Measurements from ENCODE around the gene FLNB.

FLNB gene

DNA sequence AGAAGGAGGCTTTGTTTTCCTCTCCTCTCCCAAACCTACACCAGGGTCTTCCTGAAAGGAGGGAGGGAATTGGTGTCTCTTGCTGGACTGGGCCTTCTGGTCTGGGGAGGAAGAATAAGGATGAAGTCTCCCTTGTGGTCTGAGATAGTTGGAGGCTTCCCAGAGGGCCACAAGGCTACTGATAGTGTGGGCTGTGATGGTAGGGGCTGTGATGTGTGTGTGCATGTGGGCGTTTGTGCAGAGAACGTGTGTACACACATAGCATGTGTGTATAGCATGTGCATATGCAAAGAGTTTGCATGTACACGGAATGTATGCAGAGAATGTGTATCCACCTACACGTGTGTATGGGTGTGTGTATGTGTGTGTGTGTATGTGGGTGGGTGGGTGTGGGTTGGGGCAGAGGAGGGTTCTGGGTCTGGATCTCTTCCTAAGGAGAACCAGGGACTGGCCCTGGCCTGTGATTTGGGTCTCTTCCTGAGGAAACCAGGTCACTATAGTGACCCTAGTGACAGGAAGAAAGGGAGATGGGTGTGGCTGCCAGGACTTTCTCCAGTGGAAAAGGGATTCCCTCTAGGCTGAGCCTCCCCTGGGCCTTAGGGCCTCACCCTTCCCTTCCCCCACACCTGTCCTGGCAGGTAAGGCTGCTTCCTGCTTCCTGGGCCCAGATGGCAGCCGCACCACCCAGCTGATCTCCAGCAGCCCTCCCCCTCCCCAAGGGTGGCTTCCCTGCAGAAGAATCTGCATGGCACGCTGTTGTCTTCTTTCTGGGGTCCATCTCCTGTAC, 1.7 kb downstream of the FLNB start:
- DNase-seq, result no peak

GRCh38 chr3:58010562-58010961, 2.3 kb downstream of the FLNB start:
- DNase-seq, result no peak

DNA sequence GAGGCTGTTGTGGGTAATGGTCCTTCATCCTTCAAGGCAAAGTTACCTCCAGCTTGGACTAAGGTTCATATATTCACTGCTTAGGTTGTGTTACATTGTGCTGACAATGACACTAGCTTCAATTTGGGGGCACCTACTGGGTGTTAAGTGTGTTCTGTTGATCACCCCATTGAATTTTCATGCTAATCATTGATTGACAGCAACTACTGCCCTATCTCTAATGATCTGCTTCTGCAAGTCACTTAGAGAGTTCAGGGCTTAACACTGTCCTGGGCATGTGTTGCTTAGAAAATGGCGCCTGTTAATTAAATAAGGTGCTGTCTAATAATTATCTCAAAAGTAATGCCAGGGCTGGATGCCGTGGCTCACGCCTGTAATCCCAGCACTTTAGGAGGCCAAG, 3.4 kb downstream of the FLNB start:
- DNase-seq, result no peak

- no peak for DNase-seq
Observed at GRCh38 chr3:58012302-58012701, 4.1 kb downstream of the FLNB start.

- no peak for DNase-seq
Observed at GRCh38 chr3:58013099-58013498, 4.9 kb downstream of the FLNB start.

- DNase-seq, result no peak
Observed at GRCh38 chr3:58013973-58014649, 5.9 kb downstream of the FLNB start.

DNA sequence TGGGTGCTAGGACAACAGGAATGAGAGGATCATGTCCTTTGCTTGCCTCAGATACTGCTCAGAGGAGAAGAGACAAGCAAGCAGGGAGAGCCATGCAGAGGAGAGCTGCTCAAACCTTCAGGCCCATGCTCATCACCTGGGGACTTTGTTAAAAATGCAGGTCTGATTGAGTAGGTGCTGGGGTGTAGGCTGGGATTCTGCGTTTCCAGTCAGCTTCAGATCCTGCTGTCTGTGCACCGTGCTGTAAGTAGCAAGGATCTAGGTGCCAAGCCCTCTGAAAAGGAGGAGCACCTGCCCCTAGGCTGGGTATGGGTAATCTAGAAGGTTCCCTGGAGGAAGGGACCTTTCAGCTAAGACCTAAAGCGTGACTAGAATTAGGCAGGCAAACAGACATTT, 7.3 kb downstream of the FLNB start:
- no peak for DNase-seq

GRCh38 chr3:58016710-58017109, 8.5 kb downstream of the FLNB start:
- DNase-seq, result no peak

DNA sequence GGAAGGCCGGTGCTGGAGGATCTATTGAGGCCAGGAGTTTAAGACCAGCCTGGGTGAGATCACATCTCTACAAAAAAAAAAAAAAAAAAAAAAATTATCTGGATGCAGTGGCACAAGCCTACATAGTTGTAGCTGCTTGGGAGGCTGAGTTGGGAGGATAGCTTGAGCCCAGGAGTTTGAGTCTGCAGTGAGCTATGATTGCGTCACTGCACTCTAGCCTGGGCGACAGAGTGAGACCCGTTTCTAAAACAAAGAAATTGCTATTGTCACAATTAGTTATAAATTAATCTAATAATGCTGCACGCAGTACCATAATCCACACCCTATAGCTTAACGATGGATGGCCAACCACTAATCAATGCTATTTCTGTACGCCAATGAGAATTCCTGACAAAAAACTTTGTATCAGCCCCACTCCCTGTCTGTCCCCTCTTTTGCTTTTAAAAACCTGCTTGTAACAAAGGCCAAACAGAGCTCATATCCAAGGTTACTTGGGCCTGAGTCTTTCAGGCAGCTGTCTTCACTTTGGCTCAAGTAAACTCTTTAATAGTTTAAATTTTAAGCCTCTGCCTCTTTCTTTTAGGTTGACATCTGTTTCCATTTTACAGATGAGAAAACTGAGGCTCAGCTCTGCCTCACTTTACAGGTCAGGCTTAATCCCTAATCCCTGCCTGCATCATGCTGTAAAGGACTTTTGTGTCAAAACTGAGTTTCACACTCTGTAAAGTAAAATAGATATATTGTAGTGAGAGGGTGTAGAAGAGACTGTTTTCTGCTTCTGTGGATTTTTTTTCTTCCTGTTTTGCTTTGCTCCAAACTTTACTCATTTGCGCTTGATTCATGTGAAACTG, 10.9 kb downstream of the FLNB start:
- DNase-seq, result no peak

DNA sequence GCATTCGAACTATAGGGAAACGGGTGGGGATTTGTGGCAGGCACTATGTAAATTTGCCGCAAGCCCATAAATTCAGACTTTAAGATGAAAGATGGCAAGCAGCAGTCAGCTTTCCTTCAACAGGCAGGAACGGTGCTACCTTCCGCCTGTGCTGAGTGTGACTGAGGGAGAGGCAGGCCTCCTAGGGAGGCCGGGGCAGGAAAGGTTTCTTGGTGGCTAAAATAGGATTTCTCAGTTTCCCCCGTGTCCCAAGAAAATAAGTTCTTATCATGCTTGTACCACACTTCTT, 12.5 kb downstream of the FLNB start:
- no peak for DNase-seq

GRCh38 chr3:58021072-58021959, 13.1 kb downstream of the FLNB start:
- DNase-seq, result no peak

- no peak for DNase-seq
Observed at GRCh38 chr3:58021962-58022361, 13.7 kb downstream of the FLNB start.

- DNase-seq, result no peak
Observed at GRCh38 chr3:58022490-58022889, 14.3 kb downstream of the FLNB start.

DNA sequence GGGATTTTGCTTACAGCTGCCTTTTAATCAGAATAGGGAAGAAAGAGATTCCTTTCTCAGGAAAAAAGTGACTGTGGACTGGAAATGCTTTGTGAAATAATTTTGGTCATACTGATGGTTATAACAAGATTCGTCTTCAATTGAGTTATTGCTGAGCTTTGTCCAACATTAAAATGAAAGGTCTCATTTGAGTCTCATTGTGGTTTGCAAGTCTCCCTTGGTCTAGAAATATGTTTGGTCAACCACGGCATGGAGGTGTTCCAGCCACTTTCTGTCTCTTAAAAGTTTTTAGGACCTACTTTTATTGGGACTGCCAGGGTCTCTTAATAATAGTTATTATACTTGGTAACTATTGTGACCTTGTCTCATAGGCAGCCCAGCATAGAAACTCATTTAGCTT, 15.3 kb downstream of the FLNB start:
- no peak for DNase-seq

DNA sequence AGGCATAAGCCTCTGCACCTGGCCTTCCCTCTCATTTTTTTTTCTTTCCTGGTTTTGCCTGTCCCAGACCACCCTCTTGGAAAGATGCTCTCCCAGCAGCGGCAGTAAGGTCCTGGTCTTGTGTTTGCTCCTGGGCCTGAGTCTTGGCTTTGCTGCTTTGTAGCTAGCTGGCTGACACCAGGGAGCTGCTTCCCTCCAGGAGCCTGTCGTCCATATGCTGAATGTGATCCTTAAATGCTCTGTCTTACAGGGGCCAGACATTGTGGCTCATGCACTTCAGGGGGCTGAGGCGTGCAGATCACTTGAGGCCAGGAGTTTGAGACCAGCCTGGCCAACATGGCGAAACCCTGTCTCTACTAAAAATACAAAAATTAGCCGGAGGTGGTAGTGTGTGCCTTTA, 17.2 kb downstream of the FLNB start:
- no peak for DNase-seq

- DNase-seq, result no peak
Observed at GRCh38 chr3:58025837-58026569, 17.8 kb downstream of the FLNB start.

DNA sequence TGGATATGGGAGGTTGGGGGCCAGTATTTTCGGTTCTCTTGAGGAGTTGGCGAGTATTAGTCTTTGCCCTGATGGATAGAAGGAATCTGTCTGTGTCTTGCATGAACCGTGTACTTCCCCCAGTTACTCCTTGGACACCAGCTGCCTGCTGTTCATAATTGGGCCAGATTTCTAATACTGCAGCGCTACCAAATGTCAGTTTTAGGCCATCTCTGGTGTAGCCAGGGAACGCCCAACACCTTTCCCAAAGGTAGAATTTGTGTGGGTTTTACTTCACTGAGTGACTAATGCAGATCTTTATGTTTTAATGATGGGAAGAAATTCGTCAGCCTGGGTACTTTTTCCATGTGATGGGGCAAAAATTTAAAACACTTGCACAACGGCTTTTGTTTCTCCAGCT, 18.4 kb downstream of the FLNB start:
- no peak for DNase-seq

- DNase-seq, result no peak
Observed at GRCh38 chr3:58027704-58028317, 19.6 kb downstream of the FLNB start.

DNA sequence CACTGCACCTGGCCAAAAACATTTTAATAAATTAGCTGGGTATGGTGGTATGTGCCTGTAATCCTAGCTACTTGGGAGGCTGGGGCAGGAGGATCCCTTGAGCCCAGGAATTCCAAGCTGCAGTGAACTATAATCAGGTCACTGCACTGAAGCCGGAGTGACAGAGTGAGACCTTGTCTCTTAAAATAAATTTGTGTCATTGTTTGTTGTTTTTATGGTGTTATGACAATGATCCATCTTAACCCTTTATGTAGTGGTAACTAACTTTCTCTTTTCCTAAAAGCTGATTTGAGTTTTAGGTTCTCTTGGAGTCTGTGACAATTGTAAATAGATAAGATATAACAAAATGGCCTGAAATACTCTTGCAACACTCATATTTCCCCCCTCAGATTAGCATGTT, 20.7 kb downstream of the FLNB start:
- DNase-seq, result no peak

DNA sequence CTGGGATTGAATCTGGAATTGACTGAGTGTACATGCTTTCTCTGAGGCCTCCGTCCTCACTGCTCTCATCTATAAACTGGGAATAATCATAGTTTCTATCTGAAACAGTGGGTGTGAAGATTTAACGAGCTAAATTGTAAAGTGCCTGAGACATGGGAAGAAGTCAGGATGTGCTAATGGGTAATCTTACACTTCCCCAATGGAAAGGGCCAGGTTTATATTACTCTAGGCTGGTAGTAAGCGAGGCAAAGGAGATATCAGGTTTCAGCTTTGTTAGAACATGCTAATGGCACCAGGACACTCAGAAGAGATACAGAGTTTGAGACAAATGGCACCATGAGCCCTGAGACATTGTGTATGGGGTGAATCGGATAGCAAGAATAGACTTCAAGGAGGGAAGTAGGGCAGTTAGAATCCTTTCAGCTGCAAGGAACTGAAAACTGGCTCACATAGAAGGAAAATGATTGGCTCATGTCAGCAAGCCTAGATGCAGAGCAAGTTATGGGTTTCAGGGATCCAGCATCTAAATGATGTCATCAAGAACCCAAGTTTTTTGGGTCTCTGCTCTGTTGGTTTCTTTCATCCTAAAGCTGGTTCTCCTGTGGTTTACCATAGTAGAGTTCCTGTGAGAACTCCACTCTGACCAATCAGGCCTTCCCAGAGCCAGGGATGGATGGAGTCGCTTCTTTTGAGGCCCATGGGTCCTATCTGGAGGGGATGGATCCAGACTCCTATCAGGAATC, 21.8 kb downstream of the FLNB start:
- DNase-seq, result no peak

GRCh38 chr3:58032186-58032585, 24.0 kb downstream of the FLNB start:
- no peak for DNase-seq

Data from activated naive CD4-positive, alpha-beta T cell (primary cell).